Activated gamma-delta T cell treated with anti-CD3 and anti-CD28 coated beads, Interleukin-2, amount 50 U/mL, for 16 hours (primary cell): Measurements from ENCODE around the gene LDLRAD2.

ENCODE experiments used
- DNase-seq: peaks from one replicate; pipeline ENCODE4 v3.0.0-alpha.2; 2020; ENCODE audit warnings: low read depth

LDLRAD2 gene

GRCh38 chr1:21863981-21864380 lies 51.9 kb downstream of the LDLRAD2 start:
- no peak for DNase-seq

DNA sequence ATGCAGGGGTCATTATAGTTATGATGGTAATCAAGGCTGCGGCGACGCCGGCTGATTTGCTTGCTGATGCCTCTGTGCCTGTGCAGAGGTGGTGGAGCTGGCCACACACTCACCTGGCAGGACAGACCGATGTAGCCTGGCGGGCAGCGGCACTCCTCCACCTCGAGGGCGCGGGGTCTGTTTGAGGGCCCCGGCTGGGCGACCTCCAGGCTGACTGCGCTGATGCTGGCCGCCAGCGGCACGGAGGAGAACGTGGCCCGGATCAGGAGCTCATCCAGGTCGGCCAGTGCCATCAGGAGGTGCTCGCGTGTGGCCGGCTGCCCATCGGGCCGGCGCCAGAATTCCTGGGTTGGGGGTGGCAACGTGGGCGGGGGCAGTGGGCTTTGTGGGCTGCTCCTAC lies 52.7 kb downstream of the LDLRAD2 start:
- no peak for DNase-seq

GRCh38 chr1:21865609-21865942 lies 53.5 kb downstream of the LDLRAD2 start:
- no peak for DNase-seq

DNA sequence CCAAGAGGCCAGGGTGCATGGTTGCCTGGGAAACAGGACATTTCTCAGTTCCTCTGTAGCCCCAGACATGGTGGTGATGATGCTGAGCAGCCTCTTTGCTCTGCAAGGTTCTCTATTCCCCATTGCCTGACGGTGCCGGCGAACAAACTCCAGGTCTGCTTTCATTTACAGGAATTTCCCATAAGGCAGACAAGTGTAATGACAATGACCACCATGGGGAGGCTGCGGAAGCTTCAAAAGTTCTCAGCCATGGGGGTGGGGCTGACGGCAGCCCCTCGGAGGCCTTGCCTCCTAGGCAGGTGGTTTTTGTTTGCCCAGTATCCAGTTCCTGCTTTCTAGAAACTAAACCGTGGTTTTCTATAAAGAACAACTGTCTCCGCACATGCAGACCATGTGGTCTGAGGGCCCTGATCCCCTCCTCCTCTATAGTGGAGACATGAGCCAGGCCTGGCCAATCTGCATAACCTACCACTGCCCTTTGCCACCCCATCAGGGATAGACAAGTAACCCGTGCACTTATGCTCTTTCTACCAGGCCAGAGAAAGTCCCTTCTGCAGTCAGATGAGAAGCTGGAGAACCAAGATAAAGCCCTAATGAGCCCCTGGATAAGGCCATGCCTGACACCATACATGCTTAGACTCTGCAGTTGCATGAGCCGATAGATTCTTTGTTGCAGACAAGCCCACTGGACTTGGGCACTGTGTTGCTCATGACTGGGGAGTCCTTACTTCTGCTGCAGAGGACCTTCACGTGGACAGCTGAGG lies 54.1 kb downstream of the LDLRAD2 start:
- no peak for DNase-seq

DNA sequence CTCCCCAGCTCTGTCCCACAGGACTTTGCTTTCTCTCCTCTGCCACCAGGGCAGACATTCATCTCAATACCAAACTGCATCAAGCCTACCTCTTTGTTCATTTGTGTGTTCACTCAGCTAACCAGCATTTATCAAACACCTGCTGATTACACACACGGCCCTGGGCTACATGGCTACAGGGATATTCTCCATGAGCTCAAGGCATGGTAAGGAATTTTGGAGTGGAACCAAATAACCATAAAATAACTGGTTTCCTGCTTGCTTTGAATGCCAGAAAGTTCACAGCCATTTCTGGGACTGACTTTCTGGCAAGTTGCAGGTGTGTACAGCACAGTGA lies 54.6 kb downstream of the LDLRAD2 start:
- DNase-seq: no peak

DNA sequence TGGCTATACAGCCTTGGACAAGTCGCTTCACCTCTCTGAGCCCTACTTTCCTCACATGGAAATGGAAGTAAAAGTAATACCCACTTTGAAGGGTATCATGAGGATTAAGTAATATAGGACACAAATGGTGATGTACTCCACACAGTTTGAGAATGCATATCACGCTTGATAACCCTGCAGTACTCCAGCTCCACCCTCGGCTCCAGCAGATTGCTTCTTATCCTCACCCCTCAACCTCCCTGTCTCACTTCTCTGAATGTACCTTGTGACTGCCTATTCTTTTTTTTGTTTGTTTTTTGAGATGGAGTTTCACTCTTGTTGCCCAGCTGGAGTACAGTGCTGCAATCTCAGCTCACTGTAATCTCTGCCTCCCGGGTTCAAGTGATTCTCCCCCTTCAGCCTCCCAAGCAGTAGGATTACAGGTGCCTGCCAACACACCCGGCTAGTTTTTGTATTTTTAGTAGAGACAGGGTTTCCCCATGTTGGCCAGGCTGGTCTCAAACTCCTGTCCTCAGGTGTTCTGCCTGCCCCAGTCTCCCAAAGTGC lies 55.5 kb downstream of the LDLRAD2 start:
- DNase-seq: no peak

DNA sequence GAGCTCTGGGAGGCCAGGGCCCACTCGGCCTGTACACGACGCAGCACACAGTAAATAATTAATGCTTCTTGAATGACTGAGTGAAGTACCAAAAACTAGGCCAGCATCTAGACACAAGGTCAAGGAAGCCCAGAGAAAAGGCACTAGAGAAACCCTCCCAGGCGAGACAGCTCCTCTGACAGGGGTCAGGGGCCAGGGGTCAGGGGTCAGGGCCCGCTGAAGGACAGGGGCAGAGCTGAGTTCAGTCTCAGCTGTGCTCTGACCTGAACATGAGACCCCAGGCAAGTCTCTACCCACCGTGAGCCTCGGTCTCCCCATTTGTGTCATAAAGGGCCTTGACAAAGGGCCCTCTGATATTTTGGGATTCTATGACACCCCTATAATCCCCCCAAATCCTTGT lies 56.4 kb downstream of the LDLRAD2 start:
- DNase-seq: no peak

GRCh38 chr1:21868941-21869454 lies 56.9 kb downstream of the LDLRAD2 start:
- DNase-seq: no peak

DNA sequence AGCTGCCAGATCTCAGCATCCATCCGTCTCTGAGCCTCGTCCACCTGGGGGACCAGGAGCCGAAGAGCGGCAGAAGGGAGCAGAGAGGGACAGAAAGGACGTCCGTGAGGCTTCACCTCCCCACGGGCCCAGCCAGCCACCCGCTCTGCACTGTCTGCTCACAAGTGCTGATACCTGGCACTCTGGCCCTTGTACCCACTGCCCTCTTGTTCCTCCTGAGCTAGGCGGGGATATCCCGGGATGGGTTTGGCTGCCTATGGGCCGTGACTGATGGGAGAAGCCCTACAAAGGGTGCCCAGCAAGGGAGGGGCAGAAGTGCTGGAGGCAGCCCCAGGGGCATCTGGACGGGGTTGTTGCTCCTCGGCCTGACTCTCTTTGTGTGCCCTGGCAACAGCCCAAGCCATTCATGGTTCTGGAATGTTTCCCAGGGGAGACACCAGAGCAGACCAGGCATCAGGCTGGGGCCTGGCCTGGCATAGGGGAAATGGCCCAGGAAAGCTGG lies 57.6 kb downstream of the LDLRAD2 start:
- no peak for DNase-seq

DNA sequence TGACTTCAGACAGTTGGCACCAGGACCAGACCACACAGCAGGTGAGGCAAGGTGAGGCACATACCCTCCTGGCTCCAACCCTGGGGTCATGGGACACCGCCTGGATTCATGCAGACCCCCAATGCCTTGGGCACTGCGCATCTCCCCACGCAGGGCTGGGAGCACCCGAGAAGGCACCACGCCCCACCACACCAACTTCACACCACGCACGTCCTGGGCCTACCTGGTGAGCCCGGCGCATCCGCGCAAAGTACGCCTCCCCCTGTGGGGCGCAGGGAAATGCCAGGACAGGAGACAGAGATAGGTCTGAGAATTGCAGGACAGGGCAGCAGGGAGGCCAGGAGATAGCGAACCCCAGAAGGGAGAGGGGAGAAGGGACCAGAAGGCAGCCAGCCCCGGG lies 58.5 kb downstream of the LDLRAD2 start:
- DNase-seq: no peak

GRCh38 chr1:21871943-21872342 lies 59.9 kb downstream of the LDLRAD2 start:
- DNase-seq: no peak

DNA sequence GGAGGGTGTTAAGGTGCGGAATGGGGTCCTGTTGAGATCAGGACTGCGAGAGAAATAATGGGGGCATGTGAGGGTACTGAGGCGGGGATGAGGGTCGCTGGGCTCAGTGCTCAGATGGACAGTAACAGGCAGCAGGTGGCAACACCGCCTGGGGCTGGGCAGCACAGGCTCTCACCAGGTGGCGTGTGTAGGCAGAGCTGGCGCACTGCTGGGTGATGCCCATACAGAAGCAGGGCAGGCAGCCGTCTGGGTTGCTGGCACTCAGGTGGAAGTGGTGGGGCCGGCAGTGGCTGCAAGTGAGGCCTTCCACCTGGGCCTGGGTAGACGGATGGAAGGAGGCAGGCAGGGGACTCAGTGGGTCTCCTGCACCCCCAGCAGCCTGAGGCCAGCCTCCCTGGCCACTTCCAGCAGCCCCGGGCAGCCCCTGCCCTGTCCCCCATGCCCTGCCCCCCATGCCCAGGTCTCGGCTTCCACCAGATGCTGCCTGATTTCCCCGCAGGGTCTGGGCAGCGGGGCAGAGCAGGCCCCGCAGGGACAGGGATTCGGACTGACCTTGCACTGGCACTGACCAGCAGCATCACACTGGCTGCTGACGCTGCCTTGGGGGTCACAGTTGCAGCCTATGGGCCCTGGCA lies 60.5 kb downstream of the LDLRAD2 start:
- DNase-seq: no peak

DNA sequence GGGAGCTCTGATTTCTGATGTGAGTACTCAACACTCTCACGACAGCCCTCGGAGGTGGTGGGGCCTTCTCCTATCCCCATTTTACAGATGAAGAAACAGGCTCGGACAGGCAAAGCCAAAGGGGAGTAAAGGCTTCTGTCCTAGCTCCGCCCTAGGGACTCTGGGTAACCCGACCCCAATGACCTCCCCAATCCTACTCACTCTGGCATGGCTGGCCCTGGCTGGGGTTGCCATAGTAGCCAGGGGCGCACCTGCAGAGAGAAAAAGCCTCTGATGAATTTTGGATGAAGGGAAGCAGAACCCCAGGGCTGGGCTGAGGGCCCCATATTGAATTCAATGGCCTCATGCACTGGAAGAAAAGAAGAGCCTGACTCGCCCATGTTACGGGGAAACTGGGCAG lies 61.1 kb downstream of the LDLRAD2 start:
- no peak for DNase-seq

- DNase-seq: no peak
These were observed 61.7 kb downstream of the LDLRAD2 start for GRCh38 chr1:21873761-21874160.

- DNase-seq: no peak
These were observed 62.3 kb downstream of the LDLRAD2 start for GRCh38 chr1:21874328-21874727.
